Measurements from ENCODE around the gene RFC1. TPM values are rescaled to one million over a fixed set of nuclear protein-coding genes. Genes with fewer than 3 reads are reported as not detected.

Gene RFC1
- total and polyA plus RNA-seq, 2 donors (not counting 3 experiments of a cell fraction or from before 2014, with no cell fraction given), result 12.9 to 57.1 TPM

DNA sequence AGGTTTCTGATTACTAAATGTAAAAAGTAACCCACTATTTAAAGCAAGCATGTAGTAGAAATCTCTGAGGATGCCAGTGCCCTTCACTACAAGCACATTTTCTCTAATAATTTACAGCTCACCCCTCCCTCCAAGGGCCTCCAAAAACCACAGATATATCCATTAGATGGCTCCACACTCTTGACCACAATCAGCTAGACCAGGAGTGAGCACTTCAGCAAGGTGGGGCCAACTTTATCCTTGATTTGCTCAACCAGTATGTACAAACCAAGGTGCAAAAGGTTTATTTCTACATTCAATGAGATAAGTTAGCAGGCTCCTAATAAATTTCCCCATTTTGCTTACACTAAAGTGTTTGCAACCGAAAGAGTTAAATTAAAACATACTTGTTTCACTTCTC is 35.8 kb downstream of the RFC1 start:
- dilution Hi-C loops (cut with MboI; ENCODE audit: extremely low pct_ligation_motif_present, low sequenced_read_pairs) (no loop called here), intact Hi-C loops (cut with micrococcal nuclease) (no loop called here)
- Histone ChIP-seq H3K9me3 (replicated peaks; ENCODE audit: control insufficient read depth, insufficient read depth, low read length) (no peaks in the 10 kb centered on the region), H3K4me2 (ENCODE audit: insufficient read depth, low read length) (no peak overlapping the region), H3K27me3 (ENCODE audit: control insufficient read depth in 2 of 2, insufficient read depth in 2 of 2, low read length in 2 of 2) (no peaks in the 10 kb centered on the region), H3K27ac (ENCODE audit: insufficient read depth, low read depth, low read length) (no peak overlapping the region), H3K4me3 (replicated peaks in 1 of 3; ENCODE audit: insufficient read depth in 1 of 3, low read depth in 1 of 3, low read length in 3 of 3) (no peak overlapping the region), H2AFZ (ENCODE audit: low read depth, low read length) (no peak overlapping the region), H4K20me1 (replicated peaks; ENCODE audit: control insufficient read depth, extremely low read depth, insufficient read depth, low read length) (no peaks in the 10 kb centered on the region), H3K79me2 (ENCODE audit: control insufficient read depth, insufficient read depth, low read length) (peaks cover 46% of the 10 kb centered on the region), H3K9ac (replicated peaks; ENCODE audit: extremely low read depth, insufficient read depth, low read length) (no peak overlapping the region), H3K9me1 (replicated peaks; ENCODE audit: control insufficient read depth, extremely low read depth, insufficient read depth, low read length) (no peaks in the 10 kb centered on the region), H3K36me3 (ENCODE audit: control insufficient read depth in 2 of 2, extremely low read depth in 1 of 2, insufficient read depth in 2 of 2, low read length in 2 of 2) (peaks cover 0 to 3% of the 10 kb centered on the region in 2 experiments), H3K4me1 (ENCODE audit: control insufficient read depth, extremely low read depth, insufficient read depth, low read length) (no peaks in the 10 kb centered on the region)
- FAIRE-seq (no peak), DNase-seq (ENCODE audit: low read depth, low spot score) (no peak)
- ChIA-PET CTCF (interaction anchor here (1.0 to 1.3 kb wide), 2 partner anchors 10 to 13 kb away, joined by 3 read pairs; no protein-coding TSS in a partner anchor), POLR2A (no interaction called here)
- no peak for TF ChIP-seq JUN (IDR thresholded peaks at IDR 0.05; ENCODE audit: borderline replicate concordance, insufficient read depth, insufficient read length, low read depth)
- TF ChIP-seq FOS (IDR thresholded peaks at IDR 0.05; ENCODE audit: borderline replicate concordance, insufficient read depth, low read length), result no peak
- TF ChIP-seq CTCF (IDR thresholded peaks at IDR 0.05; ENCODE audit: extremely low read depth in 1 of 2, insufficient read depth in 1 of 2, low read depth in 1 of 2, low read length in 2 of 2), result no peak
- TF ChIP-seq, protein P1, sequence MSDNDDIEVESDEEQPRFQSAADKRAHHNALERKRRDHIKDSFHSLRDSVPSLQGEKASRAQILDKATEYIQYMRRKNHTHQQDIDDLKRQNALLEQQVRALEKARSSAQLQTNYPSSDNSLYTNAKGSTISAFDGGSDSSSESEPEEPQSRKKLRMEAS (IDR thresholded peaks at IDR 0.05; ENCODE audit: insufficient read depth, insufficient read length), result no peak
- TF ChIP-seq GATA2 (IDR thresholded peaks at IDR 0.05; ENCODE audit: insufficient read depth, insufficient read length, low read depth, low read length), result no peak
- no peak for TF ChIP-seq EZH2 (IDR thresholded peaks at IDR 0.05; ENCODE audit: borderline replicate concordance, low read depth, low read length, severe bottlenecking)
- TF ChIP-seq POLR2AphosphoS5 (IDR thresholded peaks at IDR 0.05; ENCODE audit: insufficient read depth, low read depth, low read length), result no peak
- no peak for TF ChIP-seq MYC (IDR thresholded peaks at IDR 0.05; ENCODE audit: low read depth, low read length)
- no peak for TF ChIP-seq POLR2A (IDR thresholded peaks at IDR 0.05; ENCODE audit: low read depth, low read length)
- no TSS peak for BruUV-seq (replicated peaks)

Measured in endothelial cell of umbilical vein (primary cell).